ENCODE measurements around the gene MAL. TPM values are rescaled to one million over a fixed set of nuclear protein-coding genes. Genes with fewer than 3 reads are reported as not detected.

The MAL gene
- total RNA-seq, 1 donor from 2014 or later: 250 TPM

DNA sequence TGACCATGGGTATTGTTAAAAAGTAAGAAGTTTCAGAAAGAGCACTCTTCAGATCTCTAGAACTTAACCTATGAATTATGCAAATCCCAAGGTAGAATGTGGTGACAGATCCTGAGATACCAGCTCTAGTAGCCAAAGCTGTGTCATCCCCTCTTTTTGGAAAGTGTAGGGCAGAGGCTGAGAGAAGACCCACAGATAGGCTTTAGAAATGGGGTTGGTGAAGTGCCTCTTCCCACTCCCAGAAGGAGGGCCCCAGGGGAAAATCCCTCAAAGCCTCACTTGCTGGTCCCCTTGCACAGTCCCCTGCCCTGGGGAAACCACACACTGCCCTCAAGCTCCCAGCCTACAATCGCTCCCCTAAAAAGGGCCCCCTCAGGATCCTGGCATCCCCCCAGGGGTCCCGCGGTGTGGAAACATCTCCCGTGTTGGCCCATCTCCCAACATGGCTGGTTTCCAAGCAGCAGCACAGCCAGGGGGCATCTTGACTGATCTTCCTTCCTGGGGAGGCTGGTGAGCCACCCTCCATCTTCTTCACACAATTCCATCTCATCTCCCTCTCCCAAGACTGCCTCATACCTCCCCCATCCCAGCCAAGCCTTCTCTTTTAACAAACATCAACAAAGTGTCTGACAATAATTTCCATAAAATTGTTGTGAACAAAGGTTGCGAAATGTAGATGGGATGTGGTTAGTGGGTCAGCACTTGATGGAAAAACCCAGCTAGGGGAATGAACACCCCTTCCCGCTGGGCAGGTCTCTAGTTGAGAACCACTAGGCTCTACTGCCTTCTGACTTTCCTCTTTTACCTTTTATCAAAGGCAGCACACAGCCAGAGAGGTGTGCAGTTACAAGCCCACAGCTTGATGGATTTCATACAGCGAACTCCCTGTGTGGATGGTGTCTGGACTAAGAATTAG is 25.1 kb downstream of the MAL start:
- DNase-seq (ENCODE audit: extremely low spot score, unreplicated experiment): no peak

DNA sequence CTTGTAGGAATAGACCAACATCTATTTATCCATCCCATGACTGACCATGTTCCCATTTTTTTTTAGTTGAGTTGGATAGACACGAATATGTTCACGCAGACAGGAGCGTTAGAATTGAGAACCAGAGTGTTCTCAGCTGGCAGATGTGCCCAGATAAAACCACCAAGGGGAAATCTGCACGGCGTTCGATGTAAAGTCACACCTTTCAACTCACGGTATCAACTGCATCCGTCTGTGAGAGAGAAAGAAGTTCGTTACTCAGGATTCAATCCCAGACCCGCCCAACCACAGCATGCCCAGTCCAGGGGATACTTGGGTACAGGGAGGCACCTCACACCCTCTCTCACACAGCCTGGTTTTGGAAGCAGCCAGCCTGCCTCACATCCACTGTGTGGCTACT is 26.1 kb downstream of the MAL start:
- Mint-ChIP-seq H3K4me1 (ENCODE audit: unreplicated experiment) (no peaks in the 10 kb centered on the region), H3K27ac (no peak overlapping the region), H3K4me3 (no peak overlapping the region), H3K36me3 (no peaks in the 10 kb centered on the region), H3K27me3 (no peaks in the 10 kb centered on the region), H3K9me3 (no peaks in the 10 kb centered on the region)
- no peak for DNase-seq (ENCODE audit: extremely low spot score, unreplicated experiment)
- TF ChIP-seq, protein P1, sequence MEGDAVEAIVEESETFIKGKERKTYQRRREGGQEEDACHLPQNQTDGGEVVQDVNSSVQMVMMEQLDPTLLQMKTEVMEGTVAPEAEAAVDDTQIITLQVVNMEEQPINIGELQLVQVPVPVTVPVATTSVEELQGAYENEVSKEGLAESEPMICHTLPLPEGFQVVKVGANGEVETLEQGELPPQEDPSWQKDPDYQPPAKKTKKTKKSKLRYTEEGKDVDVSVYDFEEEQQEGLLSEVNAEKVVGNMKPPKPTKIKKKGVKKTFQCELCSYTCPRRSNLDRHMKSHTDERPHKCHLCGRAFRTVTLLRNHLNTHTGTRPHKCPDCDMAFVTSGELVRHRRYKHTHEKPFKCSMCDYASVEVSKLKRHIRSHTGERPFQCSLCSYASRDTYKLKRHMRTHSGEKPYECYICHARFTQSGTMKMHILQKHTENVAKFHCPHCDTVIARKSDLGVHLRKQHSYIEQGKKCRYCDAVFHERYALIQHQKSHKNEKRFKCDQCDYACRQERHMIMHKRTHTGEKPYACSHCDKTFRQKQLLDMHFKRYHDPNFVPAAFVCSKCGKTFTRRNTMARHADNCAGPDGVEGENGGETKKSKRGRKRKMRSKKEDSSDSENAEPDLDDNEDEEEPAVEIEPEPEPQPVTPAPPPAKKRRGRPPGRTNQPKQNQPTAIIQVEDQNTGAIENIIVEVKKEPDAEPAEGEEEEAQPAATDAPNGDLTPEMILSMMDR (conservative IDR thresholded peaks at IDR 0.05): no peak

More for the DNA sequence above, 25.1 kb downstream of the MAL start:
- no peak overlapping the region for H3K4me3 Mint-ChIP-seq
- H3K9me3 Mint-ChIP-seq: no peaks in the 10 kb centered on the region
- no peak overlapping the region for H3K27ac Mint-ChIP-seq
- no peaks in the 10 kb centered on the region for H3K36me3 Mint-ChIP-seq
- TF ChIP-seq, protein P1 (conservative IDR thresholded peaks at IDR 0.05): no peak
- H3K4me1 Mint-ChIP-seq (ENCODE audit: unreplicated experiment): no peaks in the 10 kb centered on the region
- no peaks in the 10 kb centered on the region for H3K27me3 Mint-ChIP-seq

DNA sequence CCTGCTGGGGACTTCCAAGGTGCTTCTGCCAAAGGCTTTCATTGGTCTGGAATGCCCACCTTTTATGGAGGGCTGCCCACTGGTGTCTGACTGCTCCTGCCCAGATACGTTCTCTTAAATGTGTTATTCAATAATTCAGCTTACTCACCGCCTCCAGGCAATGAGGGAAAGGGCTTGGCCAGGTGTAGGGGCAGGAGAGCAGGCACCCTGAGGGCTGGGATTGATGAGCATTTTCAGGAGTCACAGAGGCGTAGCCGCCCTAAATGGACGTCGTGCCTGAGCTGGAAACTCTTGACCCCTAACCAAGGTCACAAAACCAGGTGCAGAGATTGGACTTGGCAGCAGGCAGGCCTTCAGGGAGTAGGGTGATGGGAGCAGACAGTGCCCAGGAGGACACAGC is 26.8 kb downstream of the MAL start:
- H3K9me3 Mint-ChIP-seq: no peaks in the 10 kb centered on the region
- H3K27me3 Mint-ChIP-seq: no peaks in the 10 kb centered on the region
- no peak overlapping the region for H3K4me3 Mint-ChIP-seq
- H3K4me1 Mint-ChIP-seq (ENCODE audit: unreplicated experiment): peaks cover 5% of the 10 kb centered on the region
- DNase-seq (ENCODE audit: extremely low spot score, unreplicated experiment): no peak
- TF ChIP-seq, protein P1 (conservative IDR thresholded peaks at IDR 0.05): no peak
- H3K27ac Mint-ChIP-seq: no peak overlapping the region
- no peaks in the 10 kb centered on the region for H3K36me3 Mint-ChIP-seq

DNA sequence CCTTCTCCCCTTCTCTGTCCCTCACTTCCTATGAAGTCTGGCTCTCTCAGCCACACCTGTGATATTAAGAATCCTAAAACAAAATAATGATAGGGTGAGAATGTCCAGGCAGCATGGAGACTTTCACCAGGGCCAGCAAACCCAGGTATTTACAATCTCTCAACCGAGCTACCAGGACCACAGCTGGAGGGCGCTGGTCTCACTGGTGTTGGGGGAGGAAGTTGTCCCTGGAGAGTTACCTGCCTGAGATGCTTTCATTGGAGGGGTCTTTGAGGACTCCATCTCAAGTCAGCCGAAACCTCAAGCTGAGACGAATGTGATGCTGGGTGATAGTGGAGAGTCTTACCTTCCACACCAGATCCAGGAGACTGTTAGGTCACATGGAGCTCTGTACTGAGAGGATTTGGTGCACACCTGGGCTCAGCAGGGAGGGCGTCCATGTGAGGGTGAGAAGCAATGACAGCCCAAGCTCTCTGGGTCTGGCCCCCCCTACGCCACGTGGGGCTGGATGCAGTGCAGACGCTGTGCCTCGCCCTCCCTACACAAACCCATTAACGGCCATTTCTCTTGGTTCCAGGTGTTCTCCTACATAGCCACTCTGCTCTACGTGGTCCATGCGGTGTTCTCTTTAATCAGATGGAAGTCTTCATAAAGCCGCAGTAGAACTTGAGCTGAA is 27.4 kb downstream of the MAL start:
- TF ChIP-seq, protein P1 (conservative IDR thresholded peaks at IDR 0.05): no peak
- H3K27ac Mint-ChIP-seq: no peak overlapping the region
- no peaks in the 10 kb centered on the region for H3K9me3 Mint-ChIP-seq
- no peak overlapping the region for H3K4me3 Mint-ChIP-seq
- H3K36me3 Mint-ChIP-seq: no peaks in the 10 kb centered on the region
- no peak for DNase-seq (ENCODE audit: extremely low spot score, unreplicated experiment)
- H3K27me3 Mint-ChIP-seq: no peaks in the 10 kb centered on the region
- peaks cover 7% of the 10 kb centered on the region for H3K4me1 Mint-ChIP-seq (ENCODE audit: unreplicated experiment)

DNA sequence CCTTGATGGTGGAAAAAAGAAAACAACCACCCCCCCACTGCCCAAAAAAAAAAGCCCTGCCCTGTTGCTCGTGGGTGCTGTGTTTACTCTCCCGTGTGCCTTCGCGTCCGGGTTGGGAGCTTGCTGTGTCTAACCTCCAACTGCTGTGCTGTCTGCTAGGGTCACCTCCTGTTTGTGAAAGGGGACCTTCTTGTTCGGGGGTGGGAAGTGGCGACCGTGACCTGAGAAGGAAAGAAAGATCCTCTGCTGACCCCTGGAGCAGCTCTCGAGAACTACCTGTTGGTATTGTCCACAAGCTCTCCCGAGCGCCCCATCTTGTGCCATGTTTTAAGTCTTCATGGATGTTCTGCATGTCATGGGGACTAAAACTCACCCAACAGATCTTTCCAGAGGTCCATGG is 28.0 kb downstream of the MAL start:
- TF ChIP-seq, protein P1 (conservative IDR thresholded peaks at IDR 0.05): peak; percentile 22
- Mint-ChIP-seq H3K27me3 (no peaks in the 10 kb centered on the region), H3K4me3 (no peak overlapping the region), H3K27ac (no peak overlapping the region), H3K36me3 (no peaks in the 10 kb centered on the region), H3K9me3 (no peaks in the 10 kb centered on the region), H3K4me1 (ENCODE audit: unreplicated experiment) (peaks cover 13% of the 10 kb centered on the region)
- DNase-seq (ENCODE audit: extremely low spot score, unreplicated experiment): no peak

Data from type B pancreatic cell (in vitro differentiated cells).